GM12873 (cell line): ENCODE results near the gene COMT.

Source experiments
- CTCF ChIP-seq: IDR thresholded peaks from 2 replicates; pipeline ENCODE4 v1.5.1; 2012; ENCODE audit warnings: low read depth, mild to moderate bottlenecking, moderate library complexity, low read length, control low read depth; ENCODE audit not compliant: insufficient read depth; ENCODE audit errors: missing control alignments

The COMT gene

GRCh38 chr22:19960491-19961200 is 19.1 kb downstream of the COMT start:
- TF ChIP-seq CTCF = no peak

GRCh38 chr22:19961201-19961580 is 19.6 kb downstream of the COMT start:
- TF ChIP-seq CTCF = no peak

- no peak for TF ChIP-seq CTCF
Measured at GRCh38 chr22:19961868-19962245, 20.3 kb downstream of the COMT start.

- peak; percentile 74 for TF ChIP-seq CTCF
Measured at GRCh38 chr22:19962246-19962908, 20.8 kb downstream of the COMT start.

- no peak for TF ChIP-seq CTCF
Measured at GRCh38 chr22:19962909-19963806, 21.6 kb downstream of the COMT start.

- no peak for TF ChIP-seq CTCF
Measured at GRCh38 chr22:19963863-19964642, 22.5 kb downstream of the COMT start.
